HUES48 (cell line): ENCODE data around the gene ZFPL1.
"Not testable (repeated sequence)": the region's sequence is repeated elsewhere in the genome, so short reads cannot be mapped to it uniquely, and the experiment has no call there.

Experiments
- H3K27ac ChIP-seq: one replicate; pipeline ENCODE4 v1.7.0; 2013; ENCODE audit warnings: low read depth, low read length, inconsistent platforms
- H3K27me3 ChIP-seq: 2 replicates; pipeline ENCODE4 v1.6.1; 2013; ENCODE audit warnings: mild to moderate bottlenecking, low read length; ENCODE audit not compliant: control insufficient read depth, insufficient read depth
- H3K36me3 ChIP-seq: 2 replicates; pipeline ENCODE4 v1.6.1; 2013; ENCODE audit warnings: low read length; ENCODE audit not compliant: control insufficient read depth, insufficient read depth
- H3K4me1 ChIP-seq: 2 replicates; pipeline ENCODE4 v1.6.1; 2013; ENCODE audit warnings: mild to moderate bottlenecking, low read length; ENCODE audit not compliant: control insufficient read depth, insufficient read depth
- H3K4me3 ChIP-seq: 2 replicates; pipeline ENCODE4 v1.5.1; 2013; ENCODE audit warnings: mild to moderate bottlenecking, low read depth, low read length
- H3K9ac ChIP-seq: 2 replicates; pipeline ENCODE4 v1.6.1; 2013; ENCODE audit warnings: mild to moderate bottlenecking, low read depth, low read length, moderate library complexity
- H3K9me3 ChIP-seq: 2 replicates; pipeline ENCODE4 v1.6.1; 2013; ENCODE audit warnings: low read length; ENCODE audit not compliant: control insufficient read depth, insufficient read depth

ZFPL1 gene

DNA sequence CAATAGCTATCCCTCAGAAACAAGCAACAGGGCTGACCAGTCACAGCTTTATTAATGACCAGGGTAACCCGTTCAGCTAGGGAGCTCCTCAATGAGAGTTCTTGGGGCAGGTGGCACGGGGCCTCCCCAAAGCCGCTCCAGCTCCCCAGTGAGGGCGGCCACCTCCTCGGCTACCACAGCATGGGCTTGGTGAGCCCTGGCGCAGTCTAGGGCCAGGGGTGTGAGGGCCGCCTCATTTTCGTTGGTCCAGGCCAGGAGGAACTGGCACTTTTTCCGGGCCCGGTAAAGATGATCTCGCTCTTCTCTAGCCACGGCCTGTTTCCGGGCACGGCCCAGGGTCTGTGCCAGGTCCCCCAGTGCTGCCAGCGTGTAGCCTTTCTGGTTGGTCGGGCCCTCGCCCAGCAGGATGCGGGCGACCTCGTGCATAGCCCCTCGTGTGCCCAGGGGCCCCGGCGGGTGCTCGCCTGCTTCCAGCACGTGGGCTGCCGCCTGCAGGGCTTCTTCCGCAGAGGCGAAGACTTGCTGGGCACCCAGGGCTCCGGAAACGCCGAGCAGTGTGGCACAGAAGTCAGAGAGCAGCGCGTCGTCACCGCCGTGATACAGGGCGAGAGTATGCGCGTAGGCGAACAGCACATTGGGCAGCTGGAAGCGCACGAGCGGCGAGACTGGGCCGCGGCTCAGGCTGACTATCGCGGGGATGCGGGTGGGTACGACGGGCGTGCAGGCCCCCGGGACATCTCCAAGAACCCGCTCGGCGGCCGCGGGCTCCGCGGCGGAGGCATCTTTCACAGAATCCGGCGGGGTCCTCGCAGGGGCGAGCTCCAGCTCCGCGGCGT is 32.6 kb downstream of the ZFPL1 start:
- H3K27ac ChIP-seq, result peak overlapping the region; percentile 92
- H3K36me3 ChIP-seq, result peaks cover 42% of the 10 kb centered on the region
- peaks cover 16% of the 10 kb centered on the region for H3K4me1 ChIP-seq
- peak overlapping the region; percentile 79 for H3K4me3 ChIP-seq
- no peaks in the 10 kb centered on the region for H3K9me3 ChIP-seq
- no peaks in the 10 kb centered on the region for H3K27me3 ChIP-seq
- peak overlapping the region; percentile 81 for H3K9ac ChIP-seq

DNA sequence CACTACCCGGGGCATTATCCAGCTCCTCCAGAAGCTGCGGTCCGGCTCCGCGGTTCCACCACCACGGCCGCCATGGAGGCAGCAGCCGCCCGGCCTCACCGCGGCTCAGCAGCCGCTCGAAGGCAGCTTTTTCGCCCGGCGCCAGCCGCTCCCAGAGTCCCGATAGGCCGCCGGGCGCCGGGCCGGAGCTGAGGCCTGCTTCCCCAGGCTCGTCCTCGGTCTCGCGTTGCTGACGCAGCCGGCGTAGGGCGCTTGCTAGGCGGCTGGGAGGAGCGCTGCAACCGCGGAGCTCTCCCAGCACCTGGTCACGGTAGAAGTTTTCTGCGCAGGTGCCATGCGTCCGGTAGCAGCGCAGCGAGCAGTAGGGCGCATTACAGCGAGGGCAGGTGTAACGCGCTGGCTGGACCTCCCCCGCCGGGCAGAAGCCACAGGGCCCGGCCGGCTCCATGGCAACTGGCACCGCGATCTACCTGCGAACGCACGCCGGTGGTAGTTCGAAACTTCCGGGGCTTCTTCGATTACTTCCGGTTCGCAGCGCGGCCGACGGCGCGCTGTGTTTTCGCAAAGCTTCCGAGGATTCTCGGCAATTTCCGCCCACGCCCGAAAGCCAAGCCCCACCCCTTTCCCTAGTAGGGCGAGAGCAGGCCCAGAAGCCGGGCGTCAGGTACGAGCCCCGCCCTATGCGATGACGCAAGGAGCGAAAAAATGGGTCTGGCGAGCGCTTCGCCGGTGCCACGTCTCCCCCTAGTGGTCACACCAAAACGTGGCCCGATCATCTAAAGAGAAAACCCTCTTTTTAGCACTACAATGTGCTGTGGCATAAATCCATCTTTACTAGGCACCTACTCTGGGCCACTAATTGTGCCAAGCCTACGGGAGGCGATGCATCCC is 33.4 kb downstream of the ZFPL1 start, which contains the start of gene ZNHIT2:
Gene ZNHIT2, minus strand, starts transcription at position 496 of the 891 bp plus-strand sequence. Its CDS starts 48 bp downstream, at position 448.
- H3K4me3 ChIP-seq, result peak within 1 kb of the TSS; percentile 79
- H3K4me1 ChIP-seq, result peaks cover 16% of the 10 kb centered on the region
- H3K36me3 ChIP-seq, result peaks cover 42% of the 10 kb centered on the region
- H3K9ac ChIP-seq, result peak within 1 kb of the TSS; percentile 81
- no peaks in the 10 kb centered on the region for H3K9me3 ChIP-seq
- H3K27me3 ChIP-seq, result no peaks in the 10 kb centered on the region
- H3K27ac ChIP-seq, result peak within 1 kb of the TSS; percentile 92

DNA sequence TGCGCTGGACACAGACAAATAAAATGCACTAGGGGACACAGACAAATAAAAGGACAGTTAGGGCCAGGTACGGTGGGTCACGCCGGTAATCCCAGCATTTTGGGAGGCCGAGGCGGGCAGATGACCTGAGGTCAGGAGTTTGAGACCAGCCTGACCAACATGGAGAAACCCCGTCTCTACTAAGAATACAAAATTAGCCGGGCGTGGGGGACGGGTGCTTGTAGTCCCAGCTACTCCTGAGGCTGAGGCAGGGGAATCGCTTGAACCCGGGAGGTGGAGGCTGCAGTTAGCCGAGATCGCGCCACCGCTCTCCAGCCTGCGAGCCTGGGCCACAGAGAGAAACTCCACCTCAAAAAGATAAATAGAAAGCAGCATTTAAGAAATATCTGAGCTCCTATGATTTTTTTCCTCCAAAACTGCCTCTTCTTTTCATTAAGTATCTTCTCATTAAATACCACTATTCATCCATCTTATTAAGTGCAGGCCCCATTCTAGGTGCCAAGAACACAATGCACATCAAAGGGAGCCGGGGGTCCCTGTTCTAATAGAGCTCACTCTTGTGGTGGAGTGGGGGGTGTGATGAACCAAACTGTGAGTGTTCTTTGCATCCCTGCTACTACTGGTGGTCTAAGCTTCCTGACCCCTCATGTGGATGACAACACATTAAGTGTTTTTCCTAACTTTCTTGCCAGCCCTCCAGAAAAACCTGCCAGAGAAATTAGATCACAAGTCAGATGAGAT is 34.2 kb downstream of the ZFPL1 start:
- H3K9ac ChIP-seq, result no peak overlapping the region
- no peaks in the 10 kb centered on the region for H3K9me3 ChIP-seq
- peaks cover 42% of the 10 kb centered on the region for H3K36me3 ChIP-seq
- H3K27me3 ChIP-seq, result no peaks in the 10 kb centered on the region
- peaks cover 15% of the 10 kb centered on the region for H3K4me1 ChIP-seq
- peak overlapping the region; percentile 13 for H3K27ac ChIP-seq
- no peak overlapping the region for H3K4me3 ChIP-seq

DNA sequence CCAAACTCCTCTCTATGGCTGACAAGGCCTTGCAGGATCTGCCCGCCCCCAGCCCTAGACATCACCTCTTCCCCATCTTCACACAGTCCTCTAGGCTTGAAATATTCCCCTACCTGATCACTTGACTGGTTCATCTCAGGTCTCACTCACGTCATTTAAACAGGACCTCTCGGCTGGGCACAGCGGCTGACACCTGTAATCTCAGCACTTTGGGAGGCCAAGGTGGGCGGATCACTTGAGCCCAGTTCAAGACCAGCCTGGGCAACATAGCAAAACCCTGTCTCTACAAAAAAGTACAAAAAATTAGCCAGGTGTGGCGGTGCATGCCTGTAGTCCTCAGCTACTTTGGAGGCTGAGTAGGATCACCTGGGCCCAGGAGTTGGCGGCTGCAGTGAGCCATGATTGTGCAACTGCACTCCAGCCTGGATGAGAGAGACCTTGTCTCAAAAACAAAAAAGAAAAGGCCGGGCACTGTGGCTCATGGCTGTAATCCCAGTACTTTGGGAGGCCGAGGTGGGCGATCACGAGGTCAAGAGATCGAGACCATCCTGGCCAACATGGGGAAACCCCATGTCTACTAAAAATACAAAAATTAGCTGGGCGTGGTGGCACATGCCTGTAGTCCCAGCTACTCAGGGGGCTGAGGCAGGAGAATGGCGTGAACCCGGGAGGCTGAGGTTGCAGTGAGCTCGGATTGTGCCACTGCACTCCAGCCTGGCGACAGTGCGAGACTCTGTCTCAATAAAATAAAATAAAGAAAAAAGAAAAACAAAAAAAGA is 35.1 kb downstream of the ZFPL1 start:
- H3K9me3 ChIP-seq, H3K27ac ChIP-seq, H3K4me3 ChIP-seq, H3K27me3 ChIP-seq, H3K9ac ChIP-seq: not testable (repeated sequence)
- Histone ChIP-seq H3K4me1 (peaks cover 12% of the 10 kb centered on the region), H3K36me3 (peaks cover 43% of the 10 kb centered on the region)

DNA sequence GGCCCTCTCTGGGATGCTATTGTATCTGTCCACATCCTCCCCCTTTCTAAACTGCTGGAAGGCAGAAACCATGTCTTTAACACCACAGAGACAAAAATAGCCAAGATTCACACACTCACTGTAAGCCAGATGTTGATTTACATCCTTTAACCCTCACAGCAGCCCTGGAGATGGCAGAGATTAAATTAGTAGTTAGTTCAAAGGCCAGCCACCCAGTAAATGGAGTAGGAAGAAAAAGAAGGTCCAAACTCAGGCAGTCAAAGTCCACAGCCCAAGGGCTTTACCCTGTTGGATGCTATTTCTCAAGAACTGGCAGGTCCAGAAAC is 35.6 kb downstream of the ZFPL1 start:
- no peak overlapping the region for H3K4me3 ChIP-seq
- H3K9me3 ChIP-seq, result no peaks in the 10 kb centered on the region
- peaks cover 49% of the 10 kb centered on the region for H3K36me3 ChIP-seq
- peaks cover 12% of the 10 kb centered on the region for H3K4me1 ChIP-seq
- H3K27me3 ChIP-seq, result no peaks in the 10 kb centered on the region
- no peak overlapping the region for H3K27ac ChIP-seq
- no peak overlapping the region for H3K9ac ChIP-seq

DNA sequence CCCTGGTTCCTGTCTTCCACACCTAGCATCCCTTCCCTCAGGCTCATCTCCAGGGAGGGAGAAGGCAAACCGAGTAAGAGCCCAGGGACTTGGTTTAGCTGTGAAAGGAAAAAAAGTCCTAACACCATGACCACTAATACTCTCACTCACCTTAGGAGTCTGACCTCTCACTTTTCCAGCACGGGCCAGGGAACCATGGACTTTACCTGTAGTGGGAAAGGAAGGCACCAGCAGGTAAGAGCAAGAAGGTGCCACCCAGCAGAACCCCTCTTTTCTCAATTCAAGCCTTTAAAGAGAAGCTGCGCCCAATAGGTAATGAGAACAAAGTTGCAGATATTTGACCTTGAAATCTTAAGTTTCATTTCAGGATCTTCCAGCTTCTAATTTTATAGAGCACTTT is 36.8 kb downstream of the ZFPL1 start:
- H3K9me3 ChIP-seq, result no peaks in the 10 kb centered on the region
- H3K9ac ChIP-seq, result peak overlapping the region; percentile 94
- peaks cover 12% of the 10 kb centered on the region for H3K4me1 ChIP-seq
- no peaks in the 10 kb centered on the region for H3K27me3 ChIP-seq
- peak overlapping the region; percentile 84 for H3K4me3 ChIP-seq
- peaks cover 55% of the 10 kb centered on the region for H3K36me3 ChIP-seq
- H3K27ac ChIP-seq, result peak overlapping the region; percentile 79

DNA sequence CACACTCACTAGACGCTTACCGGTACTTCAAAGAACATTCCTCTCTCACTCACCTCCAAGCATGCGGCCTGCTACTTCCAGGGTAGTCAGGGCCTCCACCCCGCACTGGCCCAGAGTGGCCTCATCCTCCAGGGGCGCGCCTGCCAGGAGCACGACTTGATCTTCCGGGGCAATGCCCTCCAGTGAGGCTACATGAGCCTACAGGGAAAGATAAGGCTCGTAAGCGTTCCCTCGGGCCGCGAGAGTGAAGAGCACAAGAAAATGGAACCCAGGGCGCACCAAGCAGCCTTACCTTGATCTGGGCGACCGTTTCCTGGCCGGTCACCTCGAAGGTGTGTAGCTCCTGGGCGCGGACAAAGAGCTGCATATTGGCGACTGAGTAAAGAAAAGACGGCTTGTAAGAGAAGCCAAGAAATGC is 37.4 kb downstream of the ZFPL1 start:
- Histone ChIP-seq H3K27me3 (no peaks in the 10 kb centered on the region), H3K9ac (peak overlapping the region; percentile 94), H3K27ac (peak overlapping the region; percentile 79), H3K4me3 (peak overlapping the region; percentile 84), H3K36me3 (peaks cover 56% of the 10 kb centered on the region), H3K9me3 (no peaks in the 10 kb centered on the region), H3K4me1 (peaks cover 6% of the 10 kb centered on the region)

DNA sequence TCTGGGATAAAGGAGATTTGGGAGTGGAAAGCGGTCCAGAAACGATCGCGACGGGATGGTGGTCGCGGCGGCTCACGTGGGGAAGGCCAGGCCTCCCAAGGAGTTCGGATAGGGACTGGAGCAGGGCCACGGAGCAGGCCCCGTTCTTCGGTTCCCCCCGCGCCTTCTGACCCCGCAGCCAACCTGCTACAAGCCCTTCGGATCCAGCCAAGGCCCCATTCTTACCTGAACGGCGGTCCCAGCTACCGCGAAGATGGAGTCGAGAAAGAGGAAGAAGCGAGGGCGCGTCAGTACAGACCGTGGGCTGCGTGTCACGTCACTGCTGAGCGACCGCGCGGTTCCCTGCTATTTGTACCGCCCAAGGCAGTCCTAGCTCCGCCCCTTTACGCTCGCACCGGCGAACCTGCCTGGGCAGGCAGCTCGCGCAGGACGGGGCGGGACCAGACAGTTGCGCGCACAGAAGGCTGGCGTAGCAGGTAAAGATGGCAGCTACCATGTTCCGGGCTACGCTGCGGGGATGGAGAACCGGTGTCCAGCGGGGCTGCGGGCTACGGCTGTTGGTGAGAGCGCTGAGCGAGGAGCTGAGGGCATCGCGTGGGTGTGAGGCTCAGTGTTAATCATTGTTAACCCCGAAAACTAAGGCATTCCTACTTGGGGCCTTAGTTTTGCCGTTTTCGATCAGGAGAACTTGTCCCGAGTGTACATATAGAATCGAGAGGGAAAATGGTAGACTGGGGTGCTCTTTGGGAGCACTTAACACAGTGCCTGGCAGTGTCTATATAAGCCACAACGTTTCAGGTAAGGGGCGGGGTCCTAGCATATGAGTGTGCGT is 38.1 kb downstream of the ZFPL1 start, which contains the start of the genes FAU and MRPL49:
Gene FAU, minus strand, starts transcription at position 270 of the 832 bp plus-strand sequence. CDS start 321 bp downstream, outside the sequence.
Gene MRPL49, plus strand, starts transcription at position 457 of the 832 bp plus-strand sequence. Its CDS starts 26 bp downstream, at position 483.
- H3K36me3 ChIP-seq, result peaks cover 63% of the 10 kb centered on the region
- H3K4me3 ChIP-seq, result peak within 1 kb of the TSS; percentile 84
- peak within 1 kb of the TSS; percentile 82 for H3K27ac ChIP-seq
- H3K27me3 ChIP-seq, result no peaks in the 10 kb centered on the region
- H3K4me1 ChIP-seq, result peaks cover 5% of the 10 kb centered on the region
- H3K9me3 ChIP-seq, result no peaks in the 10 kb centered on the region
- peak within 1 kb of the TSS; percentile 94 for H3K9ac ChIP-seq

DNA sequence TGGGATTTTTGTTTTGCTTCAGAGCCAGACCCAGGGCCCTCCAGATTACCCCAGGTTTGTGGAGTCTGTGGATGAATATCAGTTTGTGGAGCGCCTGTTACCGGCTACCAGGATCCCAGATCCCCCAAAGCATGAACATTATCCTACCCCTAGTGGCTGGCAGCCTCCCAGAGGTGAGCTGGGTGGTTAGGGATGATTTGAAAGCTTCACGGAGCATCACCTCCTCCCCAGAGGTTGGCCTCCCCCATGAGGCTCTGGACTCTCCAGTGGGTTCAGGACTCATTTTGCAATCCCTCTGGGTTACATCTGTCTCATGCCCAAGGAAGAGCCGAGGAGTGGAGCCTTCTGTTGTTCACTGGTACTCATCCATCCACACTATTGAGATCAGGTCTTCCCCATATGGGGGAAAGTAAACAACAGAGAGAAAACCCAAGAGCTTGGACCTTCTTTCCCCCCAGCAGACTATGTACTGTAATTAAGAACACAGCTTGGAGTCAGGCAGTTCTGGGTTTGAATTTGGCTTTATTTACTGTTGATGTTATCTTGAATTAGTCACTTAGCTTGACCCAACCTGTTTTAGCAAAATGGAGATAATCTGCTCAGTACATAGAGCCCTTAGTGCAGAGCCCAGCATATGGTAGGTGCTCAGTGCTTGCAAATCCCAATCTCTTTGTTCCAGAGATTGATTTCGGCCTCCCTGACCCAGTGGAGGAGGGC is 40.6 kb downstream of the ZFPL1 start:
- Histone ChIP-seq H3K36me3 (peaks cover 72% of the 10 kb centered on the region), H3K4me3 (no peak overlapping the region), H3K9ac (no peak overlapping the region), H3K9me3 (no peaks in the 10 kb centered on the region), H3K27ac (no peak overlapping the region), H3K27me3 (no peaks in the 10 kb centered on the region), H3K4me1 (peaks cover 5% of the 10 kb centered on the region)
